ENCODE measurements around the gene HIBCH.

GRCh38 chr2:190156530-190157212 lies 163.0 kb downstream of the HIBCH start:
- TF ChIP-seq CTCF (IDR thresholded peaks at IDR 0.05; ENCODE audit: insufficient read depth, low read length): no peak
- no peak for TF ChIP-seq POLR2AphosphoS5 (IDR thresholded peaks at IDR 0.05; ENCODE audit: low read depth)
- no peak for TF ChIP-seq REST (IDR thresholded peaks at IDR 0.05; ENCODE audit: insufficient replicate concordance, low read depth)

All from HL-60 (cell line).